ENCODE measurements around the gene RPA3. TPM values are rescaled to one million over a fixed set of nuclear protein-coding genes. Genes with fewer than 3 reads are reported as not detected.

Gene RPA3
- total RNA-seq, 1 experiment from 2014 or later, result 61.4 TPM

GRCh38 chr7:7675686-7676085 lies 42.7 kb downstream of the RPA3 start:
- Histone ChIP-seq H3K4me1 (ENCODE audit: insufficient read depth, low read length, poor library complexity, severe bottlenecking) (no peaks in the 10 kb centered on the region), H3K9me3 (ENCODE audit: low read depth, low read length, poor library complexity, severe bottlenecking) (no peaks in the 10 kb centered on the region), H3K4me3 (ENCODE audit: low read depth, low read length, poor library complexity, severe bottlenecking) (no peak overlapping the region), H3K27me3 (replicated peaks; ENCODE audit: insufficient read depth, low read depth, low read length, poor library complexity) (no peaks in the 10 kb centered on the region), H3K27ac (ENCODE audit: low read depth, low read length, poor library complexity, severe bottlenecking) (no peak overlapping the region), H3K36me3 (ENCODE audit: insufficient read depth, low read length, poor library complexity, severe bottlenecking) (no peaks in the 10 kb centered on the region)
- no peak for DNase-seq (ENCODE audit: low spot score)
- intact Hi-C loops (cut with micrococcal nuclease; ENCODE audit: unreplicated experiment), result no loop called here
- TF ChIP-seq CTCF (conservative IDR thresholded peaks at IDR 0.05; ENCODE audit: low read depth, low read length) (no peak), EZH2 (IDR thresholded peaks at IDR 0.05; ENCODE audit: borderline replicate concordance, low read depth, low read length, poor library complexity, severe bottlenecking) (no peak)
- CTCF ChIA-PET, result no interaction called here
- POLR2A ChIA-PET (ENCODE audit: low non-redundant PET), result no interaction called here
- no TSS peak for BruUV-seq (replicated peaks)

GRCh38 chr7:7673240-7673550 lies 45.2 kb downstream of the RPA3 start:
- intact Hi-C loops (cut with micrococcal nuclease; ENCODE audit: unreplicated experiment), result no loop called here
- no peaks in the 10 kb centered on the region for H3K27me3 ChIP-seq (replicated peaks; ENCODE audit: insufficient read depth, low read depth, low read length, poor library complexity)
- TF ChIP-seq EZH2 (IDR thresholded peaks at IDR 0.05; ENCODE audit: borderline replicate concordance, low read depth, low read length, poor library complexity, severe bottlenecking) (no peak), CTCF (conservative IDR thresholded peaks at IDR 0.05; ENCODE audit: low read depth, low read length) (no peak)
- no peaks in the 10 kb centered on the region for H3K4me1 ChIP-seq (ENCODE audit: insufficient read depth, low read length, poor library complexity, severe bottlenecking)
- CTCF ChIA-PET, result no interaction called here
- H3K27ac ChIP-seq (ENCODE audit: low read depth, low read length, poor library complexity, severe bottlenecking), result no peak overlapping the region
- BruUV-seq (replicated peaks), result no TSS peak
- H3K9me3 ChIP-seq (ENCODE audit: low read depth, low read length, poor library complexity, severe bottlenecking), result no peaks in the 10 kb centered on the region
- no peaks in the 10 kb centered on the region for H3K36me3 ChIP-seq (ENCODE audit: insufficient read depth, low read length, poor library complexity, severe bottlenecking)
- no peak overlapping the region for H3K4me3 ChIP-seq (ENCODE audit: low read depth, low read length, poor library complexity, severe bottlenecking)
- DNase-seq (ENCODE audit: low spot score), result no peak
- POLR2A ChIA-PET (ENCODE audit: low non-redundant PET), result no interaction called here

GRCh38 chr7:7672545-7673239 lies 45.7 kb downstream of the RPA3 start:
- POLR2A ChIA-PET (ENCODE audit: low non-redundant PET), result no interaction called here
- Histone ChIP-seq H3K36me3 (ENCODE audit: insufficient read depth, low read length, poor library complexity, severe bottlenecking) (no peaks in the 10 kb centered on the region), H3K27me3 (replicated peaks; ENCODE audit: insufficient read depth, low read depth, low read length, poor library complexity) (no peaks in the 10 kb centered on the region), H3K9me3 (ENCODE audit: low read depth, low read length, poor library complexity, severe bottlenecking) (no peaks in the 10 kb centered on the region), H3K4me3 (ENCODE audit: low read depth, low read length, poor library complexity, severe bottlenecking) (no peak overlapping the region), H3K27ac (ENCODE audit: low read depth, low read length, poor library complexity, severe bottlenecking) (no peak overlapping the region), H3K4me1 (ENCODE audit: insufficient read depth, low read length, poor library complexity, severe bottlenecking) (no peaks in the 10 kb centered on the region)
- DNase-seq (ENCODE audit: low spot score), result no peak
- TF ChIP-seq CTCF (conservative IDR thresholded peaks at IDR 0.05; ENCODE audit: low read depth, low read length) (no peak), EZH2 (IDR thresholded peaks at IDR 0.05; ENCODE audit: borderline replicate concordance, low read depth, low read length, poor library complexity, severe bottlenecking) (no peak)
- no TSS peak for BruUV-seq (replicated peaks)
- CTCF ChIA-PET, result no interaction called here
- intact Hi-C loops (cut with micrococcal nuclease; ENCODE audit: unreplicated experiment), result no loop called here
